ENCODE data around the gene NUDCD2.
"Not testable (repeated sequence)": the region's sequence is repeated elsewhere in the genome, so short reads cannot be mapped to it uniquely, and the experiment has no call there.

Gene NUDCD2

GRCh38 chr5:163467682-163468081 is 7.8 kb upstream of the NUDCD2 start:
- DNase-seq (ENCODE audit: low read depth, low spot score): no peak

GRCh38 chr5:163463063-163463435 is 3.1 kb upstream of the NUDCD2 start:
- no peak for DNase-seq (ENCODE audit: low read depth, low spot score)

GRCh38 chr5:163460562-163461171 is 765 bp upstream of the NUDCD2 start, which contains the start of gene HMMR:
TSS of gene HMMR (plus strand) at chr5:163460632. CDS start at chr5:163460693, 61 bp downstream.
- peak; percentile 53 for DNase-seq (ENCODE audit: low read depth, low spot score)

GRCh38 chr5:163459462-163459818 is 462 bp downstream of the NUDCD2 start:
- DNase-seq (ENCODE audit: low read depth, low spot score): no peak

- no peak for DNase-seq (ENCODE audit: low read depth, low spot score)
Observed at GRCh38 chr5:163458778-163459385, 1.0 kb downstream of the NUDCD2 start.

GRCh38 chr5:163456840-163457239 is 3.1 kb downstream of the NUDCD2 start:
- DNase-seq (ENCODE audit: low read depth, low spot score): no peak

GRCh38 chr5:163456029-163456589 is 3.8 kb downstream of the NUDCD2 start:
- no peak for DNase-seq (ENCODE audit: low read depth, low spot score)

- not testable (repeated sequence) for DNase-seq (ENCODE audit: low read depth, low spot score)
Observed at GRCh38 chr5:163455406-163455805, 4.5 kb downstream of the NUDCD2 start.

GRCh38 chr5:163453705-163454104 is 6.2 kb downstream of the NUDCD2 start:
- DNase-seq (ENCODE audit: low read depth, low spot score): no peak

- no peak for DNase-seq (ENCODE audit: low read depth, low spot score)
Observed at GRCh38 chr5:163451489-163451888, 8.4 kb downstream of the NUDCD2 start.

GRCh38 chr5:163448491-163448890 is 11.4 kb downstream of the NUDCD2 start:
- DNase-seq (ENCODE audit: low read depth, low spot score): no peak

GRCh38 chr5:163447875-163448274 is 12.0 kb downstream of the NUDCD2 start:
- DNase-seq (ENCODE audit: low read depth, low spot score): no peak

GRCh38 chr5:163447191-163447590 is 12.7 kb downstream of the NUDCD2 start:
- DNase-seq (ENCODE audit: low read depth, low spot score): no peak

GRCh38 chr5:163445345-163445744 is 14.6 kb downstream of the NUDCD2 start:
- no peak for DNase-seq (ENCODE audit: low read depth, low spot score)

GRCh38 chr5:163444526-163444925 is 15.4 kb downstream of the NUDCD2 start:
- no peak for DNase-seq (ENCODE audit: low read depth, low spot score)

- DNase-seq (ENCODE audit: low read depth, low spot score): no peak
Observed at GRCh38 chr5:163440954-163441353, 18.9 kb downstream of the NUDCD2 start.

- peak; percentile 77 for DNase-seq (ENCODE audit: low read depth, low spot score)
Observed at GRCh38 chr5:163439092-163439425, 20.8 kb downstream of the NUDCD2 start.

- DNase-seq (ENCODE audit: low read depth, low spot score): peak; percentile 98
Observed at GRCh38 chr5:163437309-163438182, 22.4 kb downstream of the NUDCD2 start, which contains the start of gene CCNG1. TSS of gene CCNG1 (plus strand) at chr5:163437595. CDS start at chr5:163439257, 1,662 bp downstream.

GRCh38 chr5:163437011-163437308 is 22.9 kb downstream of the NUDCD2 start:
- DNase-seq (ENCODE audit: low read depth, low spot score): no peak

- peak; percentile 32 for DNase-seq (ENCODE audit: low read depth, low spot score)
Observed at GRCh38 chr5:163436515-163436914, 23.4 kb downstream of the NUDCD2 start.

- DNase-seq (ENCODE audit: low read depth, low spot score): peak; percentile 82
Observed at GRCh38 chr5:163434401-163434866, 25.5 kb downstream of the NUDCD2 start.

- no peak for DNase-seq (ENCODE audit: low read depth, low spot score)
Observed at GRCh38 chr5:163433271-163433670, 26.6 kb downstream of the NUDCD2 start.

Data from astrocyte of the hippocampus (primary cell).